CD8-positive, alpha-beta memory T cell (primary cell): ENCODE measurements around the gene ALG14. TPM values are rescaled to one million over a fixed set of nuclear protein-coding genes. Genes with fewer than 3 reads are reported as not detected.
"Not testable (repeated sequence)": the region's sequence is repeated elsewhere in the genome, so short reads cannot be mapped to it uniquely, and the experiment has no call there.

ENCODE experiments used
- CTCF ChIA-PET: fragments of 350-600 bp; sonication (Branson Sonifier 250); formaldehyde crosslinking; loops from one replicate; lab custom pipeline; 2021; ENCODE audit warnings: antibody characterized with exemption; lab: Charles Lee
- POLR2A ChIA-PET: fragments of 350-600 bp; sonication (Branson Sonifier 250); formaldehyde crosslinking; loops from one replicate; lab custom pipeline; 2021; ENCODE audit warnings: antibody characterized with exemption; lab: Charles Lee
- DNase-seq, 5 donors: peaks; one replicate each; pipeline versions ENCODE4 v3.0.0 to v3.0.0-alpha.2; 2020 to 2022; ENCODE audit warnings: mixed read lengths in 1 of 5
- H3K27ac ChIP-seq: one replicate; pipeline ENCODE4 v1.7.0; 2013; ENCODE audit warnings: low read depth, mild to moderate bottlenecking, low read length, moderate library complexity
- H3K27me3 ChIP-seq: 2 replicates; pipeline ENCODE4 v1.7.0; 2013; ENCODE audit warnings: low read length, mild to moderate bottlenecking; ENCODE audit not compliant: insufficient read depth, poor library complexity, severe bottlenecking
- H3K36me3 ChIP-seq: 2 replicates; pipeline ENCODE4 v1.7.0; 2013; ENCODE audit warnings: mild to moderate bottlenecking, low read length, moderate library complexity; ENCODE audit not compliant: insufficient read depth
- H3K4me1 ChIP-seq: 2 replicates; pipeline ENCODE4 v1.7.0; 2013; ENCODE audit warnings: mild to moderate bottlenecking, low read length, moderate library complexity; ENCODE audit not compliant: insufficient read depth
- H3K4me3 ChIP-seq: 2 replicates; pipeline ENCODE4 v1.7.0; 2013; ENCODE audit warnings: mild to moderate bottlenecking, low read length
- H3K9me3 ChIP-seq: 2 replicates; pipeline ENCODE4 v1.7.0; 2013; ENCODE audit warnings: mild to moderate bottlenecking, low read length
- H3K27ac Mint-ChIP-seq, 8 donors: one replicate each; pipeline ENCODE4 v1.8.0; 2020 to 2021; ENCODE audit warnings: mixed read lengths in 8 of 8, mild to moderate bottlenecking in 6 of 8, inconsistent platforms in 3 of 8, moderate library complexity in 3 of 8
- H3K27me3 Mint-ChIP-seq, 2 donors: one replicate each; pipeline ENCODE4 v1.8.0; 2020 to 2021; ENCODE audit warnings: mixed read lengths in 2 of 2, mild to moderate bottlenecking in 1 of 2, moderate library complexity in 1 of 2
- H3K36me3 Mint-ChIP-seq, 3 donors: one replicate each; pipeline ENCODE4 v1.8.0; 2020 to 2021; ENCODE audit warnings: mixed read lengths in 3 of 3, inconsistent platforms in 1 of 3, mild to moderate bottlenecking in 1 of 3
- H3K4me1 Mint-ChIP-seq, 3 donors: one replicate each; pipeline ENCODE4 v1.8.0; 2020 to 2021; ENCODE audit warnings: mixed read lengths in 3 of 3, inconsistent platforms in 1 of 3, mild to moderate bottlenecking in 1 of 3
- H3K4me3 Mint-ChIP-seq, 7 donors: one replicate each; pipeline ENCODE4 v1.8.0; 2020 to 2021; ENCODE audit warnings: mixed read lengths in 7 of 7, mild to moderate bottlenecking in 6 of 7, moderate library complexity in 4 of 7, inconsistent platforms in 2 of 7
- H3K9me3 Mint-ChIP-seq, 5 donors: one replicate each; pipeline ENCODE4 v1.8.0; 2020 to 2022; ENCODE audit warnings: mixed read lengths in 5 of 5, mild to moderate bottlenecking in 3 of 5, moderate library complexity in 2 of 5, inconsistent platforms in 1 of 5
- polyA plus RNA-seq: library from polyadenylated mRNA; unstranded; fragments of 300-500 nt; fragmentation: Illumina TruSeq; gene quantifications from one replicate; pipeline ENCODE4 v1.2.3, GENCODE V29; 2021
- total RNA-seq, 2 experiments: library from RNA; stranded (reverse); gene quantifications; one replicate each; pipeline ENCODE4 v1.2.3, GENCODE V29; 2021

ALG14 gene
- total and polyA plus RNA-seq, 3 experiments from 2014 or later, result 4.4 to 6.8 (median 4.6) TPM

- Histone ChIP-seq H3K4me1 (no peaks in the 10 kb centered on the region), H3K4me3 (no peak overlapping the region), H3K36me3 (no peaks in the 10 kb centered on the region), H3K27ac (no peak overlapping the region), H3K27me3 (no peaks in the 10 kb centered on the region), H3K9me3 (no peaks in the 10 kb centered on the region)
- DNase-seq, result no peak
- Mint-ChIP-seq H3K9me3 (no peaks in the 10 kb centered on the region), H3K36me3 (peaks cover 8 to 29% (median 13%) of the 10 kb centered on the region in 3 donors), H3K4me3 (no peak overlapping the region), H3K4me1 (no peaks in the 10 kb centered on the region), H3K27me3 (no peaks in the 10 kb centered on the region), H3K27ac (no peak overlapping the region)
- CTCF ChIA-PET, result no interaction called here
- POLR2A ChIA-PET, result no interaction called here
Observed at GRCh38 chr1:95022644-95022926, 50.2 kb downstream of the ALG14 start.

- POLR2A ChIA-PET, result interaction anchor here (0.6 kb wide), 1 partner anchor 9 kb away, joined by 3 read pairs; no protein-coding TSS in a partner anchor
- DNase-seq, result no peak
- no peaks in the 10 kb centered on the region for H3K9me3 Mint-ChIP-seq
- H3K9me3 ChIP-seq, result no peaks in the 10 kb centered on the region
- H3K36me3 Mint-ChIP-seq, result peaks cover 8 to 25% (median 12%) of the 10 kb centered on the region in 3 donors
- H3K27me3 ChIP-seq, result no peaks in the 10 kb centered on the region
- no peak overlapping the region for H3K27ac ChIP-seq
- no peaks in the 10 kb centered on the region for H3K36me3 ChIP-seq
- H3K4me1 Mint-ChIP-seq, result no peaks in the 10 kb centered on the region
- H3K27ac Mint-ChIP-seq, result peak overlapping the region in 1 of 8 donors; percentile 67
- H3K4me3 ChIP-seq, result no peak overlapping the region
- H3K27me3 Mint-ChIP-seq, result no peaks in the 10 kb centered on the region
- H3K4me1 ChIP-seq, result no peaks in the 10 kb centered on the region
- CTCF ChIA-PET, result no interaction called here
- H3K4me3 Mint-ChIP-seq, result no peak overlapping the region
Observed at GRCh38 chr1:95021805-95022643, 50.7 kb downstream of the ALG14 start.

GRCh38 chr1:95021119-95021518 lies 51.6 kb downstream of the ALG14 start:
- Mint-ChIP-seq H3K4me1 (no peaks in the 10 kb centered on the region), H3K4me3 (no peak overlapping the region), H3K27me3 (no peaks in the 10 kb centered on the region), H3K9me3 (no peaks in the 10 kb centered on the region), H3K27ac (no peak overlapping the region), H3K36me3 (peaks cover 4 to 17% (median 8%) of the 10 kb centered on the region in 3 donors)
- CTCF ChIA-PET, result no interaction called here
- no peaks in the 10 kb centered on the region for H3K4me1 ChIP-seq
- DNase-seq, result no peak
- H3K4me3 ChIP-seq, result no peak overlapping the region
- no peaks in the 10 kb centered on the region for H3K36me3 ChIP-seq
- POLR2A ChIA-PET, result interaction anchor here (0.6 kb wide), 1 partner anchor 9 kb away, joined by 3 read pairs; no protein-coding TSS in a partner anchor
- no peak overlapping the region for H3K27ac ChIP-seq
- no peaks in the 10 kb centered on the region for H3K27me3 ChIP-seq
- H3K9me3 ChIP-seq, result no peaks in the 10 kb centered on the region

GRCh38 chr1:95019466-95019865 lies 53.3 kb downstream of the ALG14 start:
- CTCF ChIA-PET, H3K9me3 ChIP-seq, POLR2A ChIA-PET, DNase-seq, H3K27ac ChIP-seq, H3K27ac Mint-ChIP-seq, H3K4me1 Mint-ChIP-seq, H3K4me1 ChIP-seq, H3K4me3 Mint-ChIP-seq, H3K4me3 ChIP-seq, H3K27me3 Mint-ChIP-seq, H3K36me3 ChIP-seq, H3K9me3 Mint-ChIP-seq, H3K36me3 Mint-ChIP-seq, H3K27me3 ChIP-seq: not testable (repeated sequence)

GRCh38 chr1:95018602-95019369 lies 54.0 kb downstream of the ALG14 start:
- no peak for DNase-seq
- Mint-ChIP-seq H3K4me3 (no peak overlapping the region), H3K9me3 (no peaks in the 10 kb centered on the region), H3K4me1 (no peaks in the 10 kb centered on the region), H3K36me3 (peaks cover 3 to 7% (median 4%) of the 10 kb centered on the region in 3 donors), H3K27me3 (no peaks in the 10 kb centered on the region), H3K27ac (no peak overlapping the region)
- H3K4me1 ChIP-seq, result no peaks in the 10 kb centered on the region
- ChIA-PET CTCF (no interaction called here), POLR2A (no interaction called here)
- H3K27me3 ChIP-seq, result no peaks in the 10 kb centered on the region
- H3K4me3 ChIP-seq, result no peak overlapping the region
- H3K9me3 ChIP-seq, result no peaks in the 10 kb centered on the region
- no peaks in the 10 kb centered on the region for H3K36me3 ChIP-seq
- H3K27ac ChIP-seq, result no peak overlapping the region

GRCh38 chr1:95017775-95018174 lies 55.0 kb downstream of the ALG14 start:
- H3K27ac Mint-ChIP-seq, result no peak overlapping the region
- H3K27me3 Mint-ChIP-seq, result no peaks in the 10 kb centered on the region
- no peaks in the 10 kb centered on the region for H3K4me1 ChIP-seq
- H3K4me3 Mint-ChIP-seq, result no peak overlapping the region
- H3K36me3 Mint-ChIP-seq, result peaks cover 3 to 7% (median 4%) of the 10 kb centered on the region in 3 donors
- no peaks in the 10 kb centered on the region for H3K9me3 ChIP-seq
- POLR2A ChIA-PET, result no interaction called here
- no peak overlapping the region for H3K4me3 ChIP-seq
- H3K9me3 Mint-ChIP-seq, result no peaks in the 10 kb centered on the region
- no peaks in the 10 kb centered on the region for H3K27me3 ChIP-seq
- no peak overlapping the region for H3K27ac ChIP-seq
- H3K36me3 ChIP-seq, result no peaks in the 10 kb centered on the region
- DNase-seq, result no peak
- CTCF ChIA-PET, result no interaction called here
- no peaks in the 10 kb centered on the region for H3K4me1 Mint-ChIP-seq

GRCh38 chr1:95015076-95015475 lies 57.7 kb downstream of the ALG14 start:
- DNase-seq, result no peak
- Histone ChIP-seq H3K9me3 (no peaks in the 10 kb centered on the region), H3K4me1 (no peaks in the 10 kb centered on the region), H3K27ac (no peak overlapping the region), H3K27me3 (no peaks in the 10 kb centered on the region), H3K36me3 (no peaks in the 10 kb centered on the region), H3K4me3 (no peak overlapping the region)
- CTCF ChIA-PET, result no interaction called here
- POLR2A ChIA-PET, result no interaction called here
- Mint-ChIP-seq H3K27me3 (no peaks in the 10 kb centered on the region), H3K36me3 (peaks cover 4 to 8% (median 7%) of the 10 kb centered on the region in 3 donors), H3K9me3 (no peaks in the 10 kb centered on the region), H3K4me1 (no peaks in the 10 kb centered on the region), H3K27ac (no peak overlapping the region), H3K4me3 (no peak overlapping the region)

GRCh38 chr1:95013950-95014574 lies 58.7 kb downstream of the ALG14 start:
- Mint-ChIP-seq H3K4me3 (no peak overlapping the region), H3K4me1 (no peaks in the 10 kb centered on the region), H3K9me3 (no peaks in the 10 kb centered on the region), H3K27me3 (no peaks in the 10 kb centered on the region), H3K36me3 (peaks cover 4 to 8% (median 8%) of the 10 kb centered on the region in 3 donors), H3K27ac (no peak overlapping the region)
- Histone ChIP-seq H3K36me3 (no peaks in the 10 kb centered on the region), H3K27me3 (no peaks in the 10 kb centered on the region), H3K4me1 (no peaks in the 10 kb centered on the region), H3K9me3 (no peaks in the 10 kb centered on the region), H3K4me3 (no peak overlapping the region), H3K27ac (no peak overlapping the region)
- ChIA-PET POLR2A (no interaction called here), CTCF (interaction anchor here (1.0 kb wide), 1 partner anchor 10 kb away, joined by 3 read pairs; no protein-coding TSS in a partner anchor)
- DNase-seq, result no peak
